Colonic mucosa (tissue), 4 donors: ENCODE data around the gene AGAP1. TPM values are rescaled to one million over a fixed set of nuclear protein-coding genes. Genes with fewer than 3 reads are reported as not detected.

Experiments used
- DNase-seq: peaks from one replicate; pipeline ENCODE4 v3.0.0-alpha.2; 2020
- H3K27ac ChIP-seq: fragments of 200-600 bp; one replicate; pipeline ENCODE4 v1.8.0; 2021
- H3K27me3 ChIP-seq: fragments of 200-600 bp; one replicate; pipeline ENCODE4 v1.8.0; 2021
- H3K36me3 ChIP-seq: fragments of 200-600 bp; one replicate; pipeline ENCODE4 v1.8.0; 2021
- H3K4me1 ChIP-seq: fragments of 200-600 bp; one replicate; pipeline ENCODE4 v1.8.0; 2021; ENCODE audit warnings: mild to moderate bottlenecking
- H3K4me3 ChIP-seq: fragments of 200-600 bp; one replicate; pipeline ENCODE4 v1.8.0; 2021
- H3K9ac ChIP-seq, 2 donors: one replicate each; pipeline ENCODE4 v1.7.0; 2013; ENCODE audit warnings: control low read depth in 2 of 2, low read depth in 2 of 2, low read length in 2 of 2
- H3K9me3 ChIP-seq: fragments of 200-600 bp; one replicate; pipeline ENCODE4 v1.8.0; 2021
- CTCF ChIP-seq: fragments of 200-600 bp; IDR thresholded peaks from one replicate; pipeline ENCODE4 v1.8.0; 2022; ENCODE audit warnings: antibody characterized with exemption, mild to moderate bottlenecking
- intact Hi-C: fragments of 100-400 bp; cut with DNase I; formaldehyde crosslinking; loops from one replicate; pipeline ENCODE4 v1.14.1; 2022
- total RNA-seq, 2 donors: library from RNA; stranded (reverse); fragmentation: NEBNext Ultra II Directional in 1 of 2; extraction: Animal tissue kit (Norgen Biotek cat#: 25700) in 1 of 2; gene quantifications; one replicate each; pipeline ENCODE4 v1.2.1, GENCODE V29; 2021
- donor health status: healthy.
- donor health status: DM: no; HTN: no; CAD: no.
- donor health status: DM: no; HTN: no; CAD: no.

AGAP1 gene
- total RNA-seq, 2 donors from 2014 or later, result 62.1 to 62.9 TPM

- no peaks in the 10 kb centered on the region for H3K4me1 ChIP-seq
- H3K27ac ChIP-seq, result no peak overlapping the region
- H3K27me3 ChIP-seq, result no peaks in the 10 kb centered on the region
- intact Hi-C loops, result no loop called here
- H3K4me3 ChIP-seq, result no peak overlapping the region
- no peak overlapping the region for H3K9ac ChIP-seq
- no peak for DNase-seq
- TF ChIP-seq CTCF, result no peak
- no peaks in the 10 kb centered on the region for H3K9me3 ChIP-seq
- H3K36me3 ChIP-seq, result no peaks in the 10 kb centered on the region
Measured at GRCh38 chr2:235609746-235610145, 115.9 kb downstream of the AGAP1 start.

- Histone ChIP-seq H3K9me3 (no peaks in the 10 kb centered on the region), H3K36me3 (no peaks in the 10 kb centered on the region), H3K27ac (no peak overlapping the region), H3K27me3 (no peaks in the 10 kb centered on the region), H3K4me3 (no peak overlapping the region), H3K9ac (no peak overlapping the region), H3K4me1 (no peaks in the 10 kb centered on the region)
- DNase-seq, result no peak
- no peak for TF ChIP-seq CTCF
- intact Hi-C loops, result no loop called here
Measured at GRCh38 chr2:235610696-235611257, 116.9 kb downstream of the AGAP1 start.

DNA sequence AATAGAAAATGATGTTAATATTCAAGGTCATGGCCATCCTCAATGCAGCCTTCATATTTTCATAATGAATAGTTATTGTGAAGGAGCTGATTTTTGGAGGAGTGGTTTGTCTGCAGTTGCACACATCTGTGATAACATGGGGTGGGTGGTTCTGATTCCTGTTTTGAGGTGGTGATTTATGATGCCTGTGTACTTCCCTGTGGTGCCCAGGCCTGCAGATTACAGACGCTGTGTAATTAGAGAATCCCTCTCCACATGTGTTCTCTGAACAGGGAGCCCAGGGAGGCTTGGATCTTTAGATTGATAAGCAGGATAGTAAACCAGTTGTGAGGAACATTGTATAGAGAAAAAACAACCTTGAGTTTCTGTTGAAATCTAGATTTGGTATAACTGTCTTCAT lies 117.5 kb downstream of the AGAP1 start:
- no peak overlapping the region for H3K9ac ChIP-seq
- TF ChIP-seq CTCF, result no peak
- intact Hi-C loops, result no loop called here

GRCh38 chr2:235611756-235612155 lies 117.9 kb downstream of the AGAP1 start:
- Histone ChIP-seq H3K4me1 (no peaks in the 10 kb centered on the region), H3K27ac (no peak overlapping the region), H3K4me3 (no peak overlapping the region), H3K36me3 (no peaks in the 10 kb centered on the region), H3K9ac (no peak overlapping the region), H3K27me3 (no peaks in the 10 kb centered on the region), H3K9me3 (no peaks in the 10 kb centered on the region)
- TF ChIP-seq CTCF, result no peak
- intact Hi-C loops, result no loop called here
- no peak for DNase-seq

More for the DNA sequence above, 117.5 kb downstream of the AGAP1 start:
- H3K9me3 ChIP-seq, result no peaks in the 10 kb centered on the region
- no peak for DNase-seq
- no peak overlapping the region for H3K4me3 ChIP-seq
- no peak overlapping the region for H3K27ac ChIP-seq
- no peaks in the 10 kb centered on the region for H3K36me3 ChIP-seq
- H3K4me1 ChIP-seq, result no peaks in the 10 kb centered on the region
- no peaks in the 10 kb centered on the region for H3K27me3 ChIP-seq

DNA sequence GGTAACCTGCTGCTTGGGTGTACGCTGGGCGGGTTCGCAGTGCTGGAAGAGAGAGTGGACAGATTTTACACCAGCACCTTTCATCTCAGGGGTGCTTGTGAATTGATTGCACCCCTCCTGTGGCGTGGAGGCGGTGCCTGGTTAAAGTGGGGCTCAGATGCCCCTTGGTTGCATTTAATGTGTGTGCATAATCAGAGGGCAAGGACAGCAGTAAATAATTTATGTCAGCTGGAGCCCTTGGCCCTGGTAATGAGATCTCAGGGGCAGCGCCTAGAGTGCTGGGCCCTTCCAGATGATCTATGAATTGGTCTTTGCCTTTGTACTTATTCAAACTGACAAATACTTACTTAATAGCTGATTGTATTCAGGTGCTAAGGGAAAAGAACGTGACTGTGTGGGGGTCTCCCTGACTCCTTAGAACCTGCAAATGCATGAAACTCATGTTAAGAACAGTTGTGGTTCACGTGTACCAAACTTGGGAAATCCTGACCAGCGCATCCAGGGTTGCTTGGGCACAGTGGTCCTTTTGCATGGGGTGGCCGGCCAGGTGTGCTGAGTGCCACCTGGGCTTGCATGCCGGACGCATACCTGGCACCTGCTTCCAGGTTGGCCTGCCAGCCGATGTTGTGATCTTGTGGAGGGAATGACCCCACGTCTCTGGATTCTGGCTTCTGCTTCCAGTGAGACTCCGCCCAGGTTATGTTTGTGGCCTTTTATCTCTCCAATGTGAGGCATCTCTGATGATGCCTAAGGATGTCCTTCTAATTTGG lies 118.5 kb downstream of the AGAP1 start:
- H3K9me3 ChIP-seq, result no peaks in the 10 kb centered on the region
- H3K9ac ChIP-seq, result no peak overlapping the region
- no peak overlapping the region for H3K27ac ChIP-seq
- no peak overlapping the region for H3K4me3 ChIP-seq
- no peaks in the 10 kb centered on the region for H3K4me1 ChIP-seq
- H3K36me3 ChIP-seq, result no peaks in the 10 kb centered on the region
- H3K27me3 ChIP-seq, result no peaks in the 10 kb centered on the region
- no peak for DNase-seq
- intact Hi-C loops, result no loop called here
- TF ChIP-seq CTCF, result no peak
